ENCODE results near the gene BEND4. TPM values are rescaled to one million over a fixed set of nuclear protein-coding genes. Genes with fewer than 3 reads are reported as not detected.

BEND4 gene
- not detected in 2 replicates for total RNA-seq (2022)
- Bru-seq, nascent RNA, result percentile 1 among the genes with signal in this experiment
- BruChase-seq, experiment 1, labeled RNA remaining after a 2-hour chase, result not detected
- percentile 2 among the genes with signal in this experiment for BruChase-seq, experiment 2, labeled RNA remaining after a 6-hour chase
- long read RNA-seq, result 0 reads

GRCh38 chr4:42152507-42153504 lies at the start of gene BEND4:
TSS of gene BEND4 (minus strand) at chr4:42152655. CDS start at chr4:42152143, 512 bp downstream.
- ChIA-PET CTCF (no interaction called here), POLR2A (no interaction called here)
- intact Hi-C loops (cut with micrococcal nuclease; ENCODE audit: unreplicated experiment), result no loop called here
- no peaks in the 10 kb centered on the region for H3K4me1 ChIP-seq
- no peak within 1 kb of the TSS for H3K27ac Mint-ChIP-seq (ENCODE audit: unreplicated experiment)
- no peaks in the 10 kb centered on the region for H3K9me3 ChIP-seq
- H3K36me3 ChIP-seq (ENCODE audit: control insufficient read depth, insufficient read depth, low read length), result no peaks in the 10 kb centered on the region
- H3K27me3 ChIP-seq (replicated peaks; ENCODE audit: control insufficient read depth, insufficient read depth, low read length), result no peaks in the 10 kb centered on the region
- peaks cover 7% of the 10 kb centered on the region for H3K27me3 Mint-ChIP-seq (ENCODE audit: insufficient read depth, unreplicated experiment)
- no peaks in the 10 kb centered on the region for H3K4me1 Mint-ChIP-seq (ENCODE audit: low read depth, unreplicated experiment)
- BruUV-seq (replicated peaks), result no TSS peak
- no peak within 1 kb of the TSS for H3K4me3 ChIP-seq (ENCODE audit: low read depth, low read length)
- TF ChIP-seq CTCF (IDR thresholded peaks at IDR 0.05; ENCODE audit: insufficient read depth in 1 of 2, low read depth in 1 of 2, low read length in 1 of 2, severe bottlenecking in 1 of 2, unreplicated experiment in 1 of 2), result no peak
- H3K4me3 Mint-ChIP-seq (ENCODE audit: unreplicated experiment), result no peak within 1 kb of the TSS
- H3K9me3 Mint-ChIP-seq (ENCODE audit: unreplicated experiment), result peaks cover 22% of the 10 kb centered on the region
- no peaks in the 10 kb centered on the region for H3K36me3 Mint-ChIP-seq (ENCODE audit: insufficient read depth, unreplicated experiment)
- DNase-seq, result no peak

- POLR2A ChIA-PET, result no interaction called here
- Mint-ChIP-seq H3K4me1 (ENCODE audit: low read depth, unreplicated experiment) (no peaks in the 10 kb centered on the region), H3K27ac (ENCODE audit: unreplicated experiment) (no peak overlapping the region), H3K36me3 (ENCODE audit: insufficient read depth, unreplicated experiment) (no peaks in the 10 kb centered on the region), H3K9me3 (ENCODE audit: unreplicated experiment) (no peaks in the 10 kb centered on the region), H3K4me3 (ENCODE audit: unreplicated experiment) (no peak overlapping the region), H3K27me3 (ENCODE audit: insufficient read depth, unreplicated experiment) (peaks cover 11% of the 10 kb centered on the region)
- H3K9me3 ChIP-seq, result no peaks in the 10 kb centered on the region
- no peak for TF ChIP-seq CTCF (IDR thresholded peaks at IDR 0.05; ENCODE audit: insufficient read depth in 1 of 2, low read depth in 1 of 2, low read length in 1 of 2, severe bottlenecking in 1 of 2, unreplicated experiment in 1 of 2)
- H3K27me3 ChIP-seq (replicated peaks; ENCODE audit: control insufficient read depth, insufficient read depth, low read length), result no peaks in the 10 kb centered on the region
- no peak overlapping the region for H3K4me3 ChIP-seq (ENCODE audit: low read depth, low read length)
- intact Hi-C loops (cut with micrococcal nuclease; ENCODE audit: unreplicated experiment), result no loop called here
- CTCF ChIA-PET, result no interaction called here
- no peaks in the 10 kb centered on the region for H3K4me1 ChIP-seq
- no peaks in the 10 kb centered on the region for H3K36me3 ChIP-seq (ENCODE audit: control insufficient read depth, insufficient read depth, low read length)
- no TSS peak for BruUV-seq (replicated peaks)
- DNase-seq, result no peak
Observed at GRCh38 chr4:42197341-42197740, 44.9 kb upstream of the BEND4 start.

- Histone ChIP-seq H3K27me3 (replicated peaks; ENCODE audit: control insufficient read depth, insufficient read depth, low read length) (no peaks in the 10 kb centered on the region), H3K9me3 (no peaks in the 10 kb centered on the region), H3K4me1 (no peaks in the 10 kb centered on the region), H3K4me3 (ENCODE audit: low read depth, low read length) (no peak overlapping the region), H3K36me3 (ENCODE audit: control insufficient read depth, insufficient read depth, low read length) (no peaks in the 10 kb centered on the region)
- ChIA-PET POLR2A (no interaction called here), CTCF (no interaction called here)
- no peaks in the 10 kb centered on the region for H3K9me3 Mint-ChIP-seq (ENCODE audit: unreplicated experiment)
- H3K27ac Mint-ChIP-seq (ENCODE audit: unreplicated experiment), result no peak overlapping the region
- TF ChIP-seq CTCF (IDR thresholded peaks at IDR 0.05; ENCODE audit: insufficient read depth in 1 of 2, low read depth in 1 of 2, low read length in 1 of 2, severe bottlenecking in 1 of 2, unreplicated experiment in 1 of 2), result no peak
- H3K4me3 Mint-ChIP-seq (ENCODE audit: unreplicated experiment), result no peak overlapping the region
- H3K27me3 Mint-ChIP-seq (ENCODE audit: insufficient read depth, unreplicated experiment), result no peaks in the 10 kb centered on the region
- no TSS peak for BruUV-seq (replicated peaks)
- intact Hi-C loops (cut with micrococcal nuclease; ENCODE audit: unreplicated experiment), result no loop called here
- H3K36me3 Mint-ChIP-seq (ENCODE audit: insufficient read depth, unreplicated experiment), result no peaks in the 10 kb centered on the region
- no peak for DNase-seq
- no peaks in the 10 kb centered on the region for H3K4me1 Mint-ChIP-seq (ENCODE audit: low read depth, unreplicated experiment)
Observed at GRCh38 chr4:42172921-42173320, 20.5 kb upstream of the BEND4 start.

Measured in Caco-2 (cell line).